Mucosa of rectum (tissue), 2 donors: Measurements from ENCODE around the gene ANO10.
A peak's percentile ranks its signal among the peaks of the same experiment; 100 is the strongest.

Source experiments
- H3K27ac ChIP-seq, 2 donors: one replicate each; pipeline ENCODE4 v1.7.0; 2013; ENCODE audit warnings: inconsistent platforms in 2 of 2, low read depth in 2 of 2, low read length in 2 of 2
- H3K27me3 ChIP-seq, 2 donors: one replicate each; pipeline ENCODE4 v1.7.0; 2013; ENCODE audit warnings: low read length in 2 of 2; ENCODE audit not compliant: control insufficient read depth in 2 of 2, insufficient read depth in 2 of 2
- H3K36me3 ChIP-seq, 2 donors: one replicate each; pipeline ENCODE4 v1.7.0; 2013; ENCODE audit warnings: low read length in 2 of 2; ENCODE audit not compliant: control insufficient read depth in 2 of 2, insufficient read depth in 2 of 2
- H3K4me1 ChIP-seq, 2 donors: one replicate each; pipeline ENCODE4 v1.7.0; 2013; ENCODE audit warnings: low read length in 2 of 2, mild to moderate bottlenecking in 1 of 2; ENCODE audit not compliant: control insufficient read depth in 2 of 2, insufficient read depth in 2 of 2
- H3K4me3 ChIP-seq, 2 donors: one replicate each; pipeline ENCODE4 v1.7.0; 2013; ENCODE audit warnings: low read length in 2 of 2
- H3K9ac ChIP-seq, 2 donors: one replicate each; pipeline ENCODE4 v1.7.0; 2013; ENCODE audit warnings: low read length in 2 of 2, low read depth in 1 of 2, mild to moderate bottlenecking in 1 of 2
- H3K9me3 ChIP-seq, 2 donors: one replicate each; pipeline ENCODE4 v1.7.0; 2013; ENCODE audit warnings: low read length in 2 of 2; ENCODE audit not compliant: control insufficient read depth in 2 of 2
- donor health status: healthy.
- donor health status: Normal muscosa, but diverticular disease.

Gene ANO10

GRCh38 chr3:43647331-43648166 lies 25.7 kb upstream of the ANO10 start:
- peaks cover 5 to 8% of the 10 kb centered on the region in 2 donors for H3K4me1 ChIP-seq
- H3K36me3 ChIP-seq: no peaks in the 10 kb centered on the region
- H3K27me3 ChIP-seq: no peaks in the 10 kb centered on the region
- H3K9ac ChIP-seq: no peak overlapping the region
- H3K4me3 ChIP-seq: no peak overlapping the region
- no peaks in the 10 kb centered on the region for H3K9me3 ChIP-seq
- peak overlapping the region in 1 of 2 donors; percentile 50 for H3K27ac ChIP-seq

- Histone ChIP-seq H3K4me3 (no peak overlapping the region), H3K4me1 (peaks cover 5% of the 10 kb centered on the region in 2 donors), H3K36me3 (no peaks in the 10 kb centered on the region), H3K9ac (no peak overlapping the region), H3K9me3 (no peaks in the 10 kb centered on the region), H3K27ac (no peak overlapping the region), H3K27me3 (no peaks in the 10 kb centered on the region)
Observed at GRCh38 chr3:43644443-43644842, 22.6 kb upstream of the ANO10 start.

DNA sequence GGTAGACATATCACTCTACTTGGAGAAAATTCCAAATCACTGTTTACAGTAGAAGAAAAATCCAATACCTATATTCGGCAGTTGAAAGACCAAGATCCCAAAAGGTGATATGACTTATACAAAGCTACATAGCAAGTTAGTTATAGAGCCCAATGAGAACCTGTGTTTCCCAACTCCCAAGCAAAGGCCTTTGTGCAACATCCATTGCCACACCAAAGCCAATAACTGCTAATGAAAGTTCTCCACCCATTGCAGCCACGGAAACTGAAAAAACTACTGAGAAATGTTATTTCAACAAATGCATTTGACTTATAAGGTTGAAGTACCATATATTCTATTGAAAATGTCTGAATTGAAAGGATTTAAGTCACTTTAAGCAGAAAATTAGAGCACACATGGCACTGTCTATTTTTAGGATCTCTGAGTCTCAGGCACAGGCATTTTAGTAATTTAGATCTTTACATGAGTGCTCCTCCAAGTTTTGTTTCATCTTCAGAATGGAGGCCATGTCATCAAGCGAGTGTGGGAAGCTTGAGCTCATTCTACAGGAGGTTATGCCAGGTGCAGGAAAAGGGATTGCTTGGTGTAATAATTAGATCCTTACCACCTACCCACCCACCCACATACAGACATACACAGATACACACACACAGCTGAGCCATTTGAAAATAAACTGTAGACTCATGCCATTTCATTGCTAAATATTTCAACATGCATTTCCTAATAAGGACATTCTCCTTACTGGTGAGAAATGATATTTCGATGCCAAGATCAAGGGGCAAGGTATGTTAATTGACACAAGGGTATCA lies 19.7 kb upstream of the ANO10 start:
- H3K27ac ChIP-seq: no peak overlapping the region
- H3K4me1 ChIP-seq: peaks cover 0 to 5% of the 10 kb centered on the region in 2 donors
- no peaks in the 10 kb centered on the region for H3K27me3 ChIP-seq
- H3K36me3 ChIP-seq: no peaks in the 10 kb centered on the region
- H3K4me3 ChIP-seq: no peak overlapping the region
- no peak overlapping the region for H3K9ac ChIP-seq
- H3K9me3 ChIP-seq: no peaks in the 10 kb centered on the region

GRCh38 chr3:43640681-43641080 lies 18.9 kb upstream of the ANO10 start:
- Histone ChIP-seq H3K4me3 (no peak overlapping the region), H3K9ac (no peak overlapping the region), H3K27me3 (no peaks in the 10 kb centered on the region), H3K27ac (no peak overlapping the region), H3K36me3 (no peaks in the 10 kb centered on the region), H3K4me1 (peaks cover 0 to 5% of the 10 kb centered on the region in 2 donors), H3K9me3 (no peaks in the 10 kb centered on the region)

- Histone ChIP-seq H3K27ac (no peak overlapping the region), H3K27me3 (no peaks in the 10 kb centered on the region), H3K9me3 (no peaks in the 10 kb centered on the region), H3K36me3 (no peaks in the 10 kb centered on the region), H3K9ac (no peak overlapping the region), H3K4me3 (peak overlapping the region in 1 of 2 donors; percentile 27), H3K4me1 (peaks cover 0 to 5% of the 10 kb centered on the region in 2 donors)
Observed at GRCh38 chr3:43638594-43639447, 17.0 kb upstream of the ANO10 start.

DNA sequence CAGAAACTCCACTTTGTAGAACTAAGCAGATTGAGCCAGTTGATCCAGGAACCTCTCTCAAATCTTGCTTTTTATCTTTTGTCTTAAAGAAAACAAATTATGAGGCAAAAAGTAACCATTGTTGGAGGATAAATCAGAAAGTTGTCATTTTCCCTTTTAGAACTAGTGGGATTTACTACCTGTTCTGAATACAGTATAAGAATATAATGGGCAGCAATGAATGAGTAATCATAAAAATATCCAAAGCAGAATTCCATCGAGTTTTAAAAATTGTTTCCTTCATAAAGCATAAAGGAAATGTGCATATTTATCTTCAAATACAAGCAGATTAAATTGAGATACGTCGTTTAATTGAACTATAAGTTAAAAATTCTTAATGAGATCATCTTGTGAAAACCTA lies 15.9 kb upstream of the ANO10 start:
- Histone ChIP-seq H3K9ac (no peak overlapping the region), H3K36me3 (no peaks in the 10 kb centered on the region), H3K27ac (no peak overlapping the region), H3K4me3 (no peak overlapping the region), H3K27me3 (no peaks in the 10 kb centered on the region), H3K9me3 (no peaks in the 10 kb centered on the region), H3K4me1 (peaks cover 0 to 5% of the 10 kb centered on the region in 2 donors)

DNA sequence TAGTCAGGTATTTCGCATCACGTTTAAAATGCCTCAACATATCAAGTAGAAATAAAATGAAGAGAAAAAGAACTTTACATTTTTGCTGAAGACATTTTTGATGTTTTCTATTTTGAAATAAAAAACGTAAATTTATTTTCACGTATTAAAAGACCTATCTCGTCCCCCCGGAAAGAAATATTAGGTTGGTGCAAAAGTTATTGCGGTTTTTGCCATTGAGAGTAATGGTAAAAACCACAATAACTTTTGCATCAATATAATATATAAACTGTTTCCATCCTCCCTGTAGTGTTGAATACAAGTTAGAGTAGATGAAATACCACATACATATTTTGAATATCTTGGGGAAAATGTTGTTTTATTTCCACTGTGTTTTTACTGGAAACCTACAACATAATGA lies 11.2 kb upstream of the ANO10 start:
- no peak overlapping the region for H3K27ac ChIP-seq
- H3K36me3 ChIP-seq: no peaks in the 10 kb centered on the region
- no peak overlapping the region for H3K9ac ChIP-seq
- no peaks in the 10 kb centered on the region for H3K9me3 ChIP-seq
- H3K4me3 ChIP-seq: no peak overlapping the region
- H3K27me3 ChIP-seq: no peaks in the 10 kb centered on the region
- H3K4me1 ChIP-seq: no peaks in the 10 kb centered on the region

- Histone ChIP-seq H3K36me3 (no peaks in the 10 kb centered on the region), H3K4me3 (no peak overlapping the region), H3K9me3 (no peaks in the 10 kb centered on the region), H3K9ac (no peak overlapping the region), H3K27ac (no peak overlapping the region), H3K27me3 (no peaks in the 10 kb centered on the region), H3K4me1 (no peaks in the 10 kb centered on the region)
Observed at GRCh38 chr3:43632269-43632733, 10.5 kb upstream of the ANO10 start.

GRCh38 chr3:43629741-43630140 lies 7.9 kb upstream of the ANO10 start:
- no peak overlapping the region for H3K4me3 ChIP-seq
- no peak overlapping the region for H3K27ac ChIP-seq
- H3K9me3 ChIP-seq: no peaks in the 10 kb centered on the region
- no peaks in the 10 kb centered on the region for H3K27me3 ChIP-seq
- H3K9ac ChIP-seq: no peak overlapping the region
- no peaks in the 10 kb centered on the region for H3K36me3 ChIP-seq
- H3K4me1 ChIP-seq: no peaks in the 10 kb centered on the region
